Nephron progenitor cell (in vitro differentiated cells): ENCODE results near the gene PEX11G.
"Not testable (repeated sequence)": the region's sequence is repeated elsewhere in the genome, so short reads cannot be mapped to it uniquely, and the experiment has no call there.

Experiments
- DNase-seq: peaks from one replicate; pipeline ENCODE4 v3.0.0; 2021
- H3K27ac Mint-ChIP-seq: 2 replicates; pipeline ENCODE4 v1.8.0; 2021; ENCODE audit warnings: mild to moderate bottlenecking, moderate library complexity, mixed read lengths
- H3K27me3 Mint-ChIP-seq: 2 replicates; pipeline ENCODE4 v1.8.0; 2021; ENCODE audit warnings: mild to moderate bottlenecking, low read depth, mixed read lengths; ENCODE audit not compliant: poor library complexity
- H3K36me3 Mint-ChIP-seq: 2 replicates; pipeline ENCODE4 v1.8.0; 2021; ENCODE audit warnings: low read depth, mixed read lengths
- H3K4me1 Mint-ChIP-seq: 2 replicates; pipeline ENCODE4 v1.8.0; 2021; ENCODE audit warnings: mixed read lengths
- H3K4me3 Mint-ChIP-seq: 2 replicates; pipeline ENCODE4 v1.8.0; 2021; ENCODE audit warnings: mild to moderate bottlenecking, moderate library complexity, mixed read lengths
- H3K9me3 Mint-ChIP-seq: 2 replicates; pipeline ENCODE4 v1.8.0; 2021; ENCODE audit warnings: mild to moderate bottlenecking, moderate library complexity, mixed read lengths
- TF ChIP-seq, protein P1 (sequence below): fragments of 200-600 bp; sonication (generic); IDR thresholded peaks from 2 replicates; pipeline ENCODE4 v1.5.0; 2021; ENCODE audit warnings: antibody characterized with exemption

Gene PEX11G

DNA sequence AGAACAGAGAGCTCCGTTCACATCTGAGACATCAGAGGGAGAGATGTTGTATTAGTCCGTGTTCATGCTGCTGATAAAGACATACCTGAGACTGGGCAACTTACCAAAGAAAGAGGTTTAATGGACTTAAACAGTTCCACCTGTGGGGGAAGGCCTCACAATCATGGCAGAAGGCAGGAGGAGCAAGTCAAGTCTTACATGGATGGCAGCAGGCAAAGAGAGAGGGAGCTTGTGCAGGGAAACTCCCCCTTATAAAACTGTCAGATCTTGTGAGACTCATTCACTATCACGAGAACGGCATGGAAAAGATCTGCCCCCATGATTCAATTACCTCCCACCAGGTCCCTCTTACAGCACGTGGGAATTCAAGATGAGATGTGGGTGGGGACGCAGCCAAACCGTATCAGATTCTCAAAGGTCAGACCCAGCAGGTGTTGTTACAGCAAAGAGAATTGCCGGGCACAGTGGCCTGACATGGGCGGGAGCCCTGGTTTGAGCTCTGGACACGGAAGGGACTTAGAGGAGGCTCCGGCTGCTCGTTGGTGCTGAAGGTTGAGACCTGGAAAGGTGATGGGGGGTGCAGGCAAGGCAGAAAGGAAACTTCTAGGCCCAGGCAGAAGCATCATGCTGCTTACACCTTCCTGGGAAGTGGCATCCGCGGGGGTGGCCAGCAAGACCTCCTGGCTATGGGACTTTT lies 33.1 kb downstream of the PEX11G start:
- no peaks in the 10 kb centered on the region for H3K4me1 Mint-ChIP-seq
- DNase-seq, result no peak
- H3K9me3 Mint-ChIP-seq, result peaks cover 55% of the 10 kb centered on the region
- H3K27ac Mint-ChIP-seq, result peak overlapping the region; percentile 7
- no peaks in the 10 kb centered on the region for H3K27me3 Mint-ChIP-seq
- TF ChIP-seq, protein P1, sequence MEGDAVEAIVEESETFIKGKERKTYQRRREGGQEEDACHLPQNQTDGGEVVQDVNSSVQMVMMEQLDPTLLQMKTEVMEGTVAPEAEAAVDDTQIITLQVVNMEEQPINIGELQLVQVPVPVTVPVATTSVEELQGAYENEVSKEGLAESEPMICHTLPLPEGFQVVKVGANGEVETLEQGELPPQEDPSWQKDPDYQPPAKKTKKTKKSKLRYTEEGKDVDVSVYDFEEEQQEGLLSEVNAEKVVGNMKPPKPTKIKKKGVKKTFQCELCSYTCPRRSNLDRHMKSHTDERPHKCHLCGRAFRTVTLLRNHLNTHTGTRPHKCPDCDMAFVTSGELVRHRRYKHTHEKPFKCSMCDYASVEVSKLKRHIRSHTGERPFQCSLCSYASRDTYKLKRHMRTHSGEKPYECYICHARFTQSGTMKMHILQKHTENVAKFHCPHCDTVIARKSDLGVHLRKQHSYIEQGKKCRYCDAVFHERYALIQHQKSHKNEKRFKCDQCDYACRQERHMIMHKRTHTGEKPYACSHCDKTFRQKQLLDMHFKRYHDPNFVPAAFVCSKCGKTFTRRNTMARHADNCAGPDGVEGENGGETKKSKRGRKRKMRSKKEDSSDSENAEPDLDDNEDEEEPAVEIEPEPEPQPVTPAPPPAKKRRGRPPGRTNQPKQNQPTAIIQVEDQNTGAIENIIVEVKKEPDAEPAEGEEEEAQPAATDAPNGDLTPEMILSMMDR, result no peak
- no peak overlapping the region for H3K4me3 Mint-ChIP-seq
- peaks cover 90% of the 10 kb centered on the region for H3K36me3 Mint-ChIP-seq

DNA sequence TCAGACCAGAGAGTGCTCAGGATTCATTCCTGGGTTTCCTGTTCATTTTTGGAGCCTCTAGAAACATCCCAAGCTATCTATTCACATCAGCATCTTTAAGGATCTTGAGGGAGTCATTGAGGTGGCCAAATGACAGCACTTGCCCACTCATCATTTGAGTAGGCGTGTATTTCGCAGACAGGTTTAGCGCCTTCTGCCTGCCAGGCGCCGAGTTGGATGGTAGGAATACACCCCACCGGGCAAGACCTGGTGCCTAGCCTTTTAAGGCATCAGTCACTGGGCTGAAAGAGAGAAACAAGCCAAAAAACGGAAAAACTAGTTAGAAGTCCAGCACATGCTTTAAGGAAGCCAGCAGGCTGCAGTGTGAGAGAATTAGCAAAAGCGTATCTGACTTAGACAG lies 33.8 kb downstream of the PEX11G start:
- no peaks in the 10 kb centered on the region for H3K4me1 Mint-ChIP-seq
- peaks cover 93% of the 10 kb centered on the region for H3K36me3 Mint-ChIP-seq
- TF ChIP-seq, protein P1, result no peak
- peaks cover 63% of the 10 kb centered on the region for H3K9me3 Mint-ChIP-seq
- H3K4me3 Mint-ChIP-seq, result no peak overlapping the region
- H3K27ac Mint-ChIP-seq, result no peak overlapping the region
- no peaks in the 10 kb centered on the region for H3K27me3 Mint-ChIP-seq
- DNase-seq, result no peak

DNA sequence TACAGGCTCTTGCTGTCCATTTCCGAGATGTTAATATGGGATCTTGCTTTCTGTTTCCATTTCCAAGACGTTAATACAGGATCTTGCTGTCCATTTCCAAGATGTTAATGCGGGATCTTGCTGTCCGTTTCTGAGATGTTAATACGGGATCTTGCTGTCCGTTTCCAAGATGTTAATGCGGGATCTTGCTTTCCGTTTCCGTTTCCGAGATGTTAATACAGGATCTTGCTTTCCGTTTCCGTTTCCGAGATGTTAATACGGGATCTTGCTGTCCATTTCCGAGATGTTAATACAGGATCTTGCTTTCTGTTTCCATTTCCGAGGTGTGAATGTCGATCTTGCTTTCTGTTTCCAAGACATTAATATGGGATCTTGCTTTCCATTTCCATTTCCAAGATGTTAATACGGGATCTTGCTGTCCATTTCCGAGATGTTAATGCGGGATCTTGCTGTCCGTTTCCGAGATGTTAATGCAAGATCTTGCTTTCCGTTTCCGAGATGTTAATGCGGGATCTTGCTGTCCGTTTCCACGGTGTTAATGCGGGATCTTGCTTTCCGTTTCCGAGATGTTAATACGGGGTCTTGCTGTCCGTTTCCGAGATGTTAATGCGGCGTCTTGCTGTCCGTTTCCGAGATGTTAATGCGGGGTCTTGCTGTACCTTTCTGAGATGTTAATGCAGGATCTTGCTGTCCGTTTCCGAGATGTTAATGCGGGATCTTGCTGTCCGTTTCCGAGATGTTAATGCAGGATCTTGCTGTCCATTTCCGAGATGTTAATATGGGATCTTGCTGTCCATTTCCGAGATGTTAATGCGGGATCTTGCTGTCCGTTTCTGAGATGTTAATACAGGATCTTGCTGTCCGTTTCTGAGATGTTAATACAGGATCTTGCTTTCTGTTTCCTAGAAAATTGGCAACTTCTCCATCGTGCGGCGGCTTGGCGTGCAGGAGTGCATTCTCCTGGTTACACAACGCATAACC lies 38.3 kb downstream of the PEX11G start:
- peaks cover 88% of the 10 kb centered on the region for H3K36me3 Mint-ChIP-seq
- no peak overlapping the region for H3K27ac Mint-ChIP-seq
- H3K4me1 Mint-ChIP-seq, result no peaks in the 10 kb centered on the region
- H3K9me3 Mint-ChIP-seq, result peaks cover 59% of the 10 kb centered on the region
- TF ChIP-seq, protein P1, result no peak
- H3K4me3 Mint-ChIP-seq, result no peak overlapping the region
- no peak for DNase-seq
- no peaks in the 10 kb centered on the region for H3K27me3 Mint-ChIP-seq

DNA sequence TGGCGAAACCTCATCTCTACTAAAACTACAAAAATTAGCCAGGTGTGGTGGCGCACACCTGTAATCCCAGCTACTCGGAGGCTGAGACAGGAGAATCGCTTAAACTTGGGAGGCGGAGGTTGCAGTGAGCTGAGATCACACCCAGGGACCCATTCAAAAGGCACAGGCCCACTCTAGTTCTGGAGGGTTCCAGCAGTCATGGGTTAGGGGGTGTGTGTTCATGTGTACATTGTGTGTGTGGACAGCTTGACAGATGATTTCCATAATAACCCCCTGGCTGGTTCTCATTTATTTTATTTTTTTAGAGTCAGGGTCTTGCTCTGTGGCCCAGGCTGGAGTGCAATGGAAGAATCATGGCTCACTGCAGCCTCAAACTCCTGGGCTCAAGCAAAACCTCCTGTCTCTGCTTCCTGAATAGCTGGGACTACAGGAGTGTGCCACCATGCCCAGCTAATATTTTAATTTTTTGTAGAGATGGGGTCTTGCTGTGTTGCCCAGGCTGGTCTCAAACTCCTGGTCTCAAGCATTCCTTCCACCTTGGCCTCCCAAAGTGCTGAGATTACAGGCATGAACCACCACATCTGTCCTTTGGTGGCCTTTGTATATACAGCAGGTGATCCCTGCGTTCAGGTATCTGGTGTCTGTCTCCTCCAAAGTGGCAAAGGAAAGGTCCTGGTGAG lies 39.3 kb downstream of the PEX11G start:
- not testable (repeated sequence) for H3K27ac Mint-ChIP-seq, DNase-seq, H3K27me3 Mint-ChIP-seq, H3K4me1 Mint-ChIP-seq, H3K4me3 Mint-ChIP-seq
- Mint-ChIP-seq H3K9me3 (peaks cover 49% of the 10 kb centered on the region), H3K36me3 (peaks cover 78% of the 10 kb centered on the region)

DNA sequence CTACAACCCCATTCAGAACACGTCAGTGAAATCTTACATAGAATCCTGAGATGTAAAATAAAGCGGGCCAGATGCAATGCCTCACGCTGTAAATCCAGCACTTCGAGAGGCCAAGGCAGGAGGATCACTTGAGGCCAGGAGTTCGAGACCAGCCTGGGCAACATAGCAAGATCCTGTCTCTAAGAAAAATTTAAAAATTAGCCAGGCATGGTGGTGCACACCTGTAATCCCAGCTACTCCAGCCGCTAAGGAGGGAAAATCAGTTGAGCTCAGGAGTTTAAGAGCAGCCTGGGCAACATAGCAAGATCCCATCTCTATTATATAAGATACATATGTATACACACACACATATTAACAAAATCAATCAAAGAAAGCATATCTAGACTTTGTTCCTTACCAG lies 41.2 kb downstream of the PEX11G start:
- no peak overlapping the region for H3K4me3 Mint-ChIP-seq
- TF ChIP-seq, protein P1, result no peak
- H3K4me1 Mint-ChIP-seq, result no peaks in the 10 kb centered on the region
- peaks cover 34% of the 10 kb centered on the region for H3K9me3 Mint-ChIP-seq
- peaks cover 70% of the 10 kb centered on the region for H3K36me3 Mint-ChIP-seq
- DNase-seq, result no peak
- H3K27me3 Mint-ChIP-seq, result no peaks in the 10 kb centered on the region
- no peak overlapping the region for H3K27ac Mint-ChIP-seq

DNA sequence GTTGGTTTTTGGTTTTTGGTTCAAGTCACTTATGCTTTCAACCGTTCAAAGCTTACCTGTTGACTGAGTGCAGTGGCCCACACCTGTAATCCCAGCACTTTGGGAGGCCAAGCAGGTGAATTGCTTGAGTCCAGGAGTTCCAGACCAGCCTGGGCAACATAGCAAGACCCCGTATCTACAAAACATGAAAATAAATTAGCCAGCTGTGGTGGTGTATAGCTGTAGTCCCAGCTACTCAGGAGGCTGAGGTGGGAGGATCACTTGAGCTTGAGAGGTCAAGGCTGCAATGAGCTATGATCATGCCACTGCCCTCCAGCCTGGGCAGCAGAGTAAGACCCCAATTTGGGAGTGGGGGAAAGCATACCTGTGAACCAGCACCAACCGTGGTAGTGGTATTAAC lies 43.7 kb downstream of the PEX11G start:
- peaks cover 57% of the 10 kb centered on the region for H3K36me3 Mint-ChIP-seq
- H3K27me3 Mint-ChIP-seq, result no peaks in the 10 kb centered on the region
- peaks cover 12% of the 10 kb centered on the region for H3K9me3 Mint-ChIP-seq
- no peaks in the 10 kb centered on the region for H3K4me1 Mint-ChIP-seq
- DNase-seq, result no peak
- H3K27ac Mint-ChIP-seq, result no peak overlapping the region
- H3K4me3 Mint-ChIP-seq, result no peak overlapping the region
- TF ChIP-seq, protein P1, result no peak
